GM10248 (cell line): Measurements from ENCODE around the gene CAMTA1.

Experiments used
- CTCF ChIA-PET: fragments of 300-600 bp; sonication (Branson Sonifier 250); formaldehyde crosslinking; extraction: SDS; loops from one replicate; lab custom pipeline; 2021; ENCODE audit warnings: antibody characterized with exemption; lab: Yijun Ruan, JAX
- POLR2A ChIA-PET: fragments of 350-650 bp; sonication (Branson Sonifier 250); formaldehyde crosslinking; extraction: SDS; loops from one replicate; lab custom pipeline; 2020; ENCODE audit warnings: antibody characterized with exemption; lab: Yijun Ruan, JAX
- DNase-seq: peaks from one replicate; pipeline ENCODE4 v3.0.0; 2012; ENCODE audit errors: extremely low spot score
- CTCF ChIP-seq: IDR thresholded peaks from 2 replicates; pipeline ENCODE4 v1.5.1; 2012; ENCODE audit warnings: mild to moderate bottlenecking, low read depth; ENCODE audit errors: extremely low read depth, missing control alignments, control extremely low read depth

CAMTA1 gene

GRCh38 chr1:6982860-6983259 lies 197.6 kb downstream of the CAMTA1 start:
- no peak for TF ChIP-seq CTCF
- DNase-seq, result no peak

GRCh38 chr1:6984536-6984935 lies 199.3 kb downstream of the CAMTA1 start:
- POLR2A ChIA-PET, result no interaction called here
- CTCF ChIA-PET, result no interaction called here
- DNase-seq, result no peak
- TF ChIP-seq CTCF, result no peak

More at GRCh38 chr1:6982860-6983259, 197.6 kb downstream of the CAMTA1 start:
- CTCF ChIA-PET, result no interaction called here
- POLR2A ChIA-PET, result no interaction called here

DNA sequence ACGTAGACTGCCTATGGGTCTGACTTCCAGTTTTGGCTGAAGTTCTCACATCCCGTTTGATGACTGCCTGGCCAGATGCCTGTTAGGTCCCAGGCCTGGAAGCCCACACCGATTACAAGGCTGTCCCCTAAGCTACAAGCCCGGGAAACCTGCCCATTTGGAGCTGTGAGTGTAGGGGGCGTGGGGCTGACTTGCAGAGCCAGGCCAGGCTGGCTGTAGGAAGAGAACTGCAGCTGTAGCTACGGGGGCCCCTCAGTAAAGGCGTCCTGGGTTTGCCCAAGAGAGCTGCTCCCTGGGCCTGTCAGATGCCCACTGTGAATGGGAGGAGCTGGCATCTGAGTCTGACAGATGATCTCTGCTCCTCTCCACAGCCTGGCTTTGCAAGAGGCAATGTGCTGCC lies 199.7 kb downstream of the CAMTA1 start:
- POLR2A ChIA-PET, result no interaction called here
- no peak for TF ChIP-seq CTCF
- DNase-seq, result no peak
- CTCF ChIA-PET, result no interaction called here

DNA sequence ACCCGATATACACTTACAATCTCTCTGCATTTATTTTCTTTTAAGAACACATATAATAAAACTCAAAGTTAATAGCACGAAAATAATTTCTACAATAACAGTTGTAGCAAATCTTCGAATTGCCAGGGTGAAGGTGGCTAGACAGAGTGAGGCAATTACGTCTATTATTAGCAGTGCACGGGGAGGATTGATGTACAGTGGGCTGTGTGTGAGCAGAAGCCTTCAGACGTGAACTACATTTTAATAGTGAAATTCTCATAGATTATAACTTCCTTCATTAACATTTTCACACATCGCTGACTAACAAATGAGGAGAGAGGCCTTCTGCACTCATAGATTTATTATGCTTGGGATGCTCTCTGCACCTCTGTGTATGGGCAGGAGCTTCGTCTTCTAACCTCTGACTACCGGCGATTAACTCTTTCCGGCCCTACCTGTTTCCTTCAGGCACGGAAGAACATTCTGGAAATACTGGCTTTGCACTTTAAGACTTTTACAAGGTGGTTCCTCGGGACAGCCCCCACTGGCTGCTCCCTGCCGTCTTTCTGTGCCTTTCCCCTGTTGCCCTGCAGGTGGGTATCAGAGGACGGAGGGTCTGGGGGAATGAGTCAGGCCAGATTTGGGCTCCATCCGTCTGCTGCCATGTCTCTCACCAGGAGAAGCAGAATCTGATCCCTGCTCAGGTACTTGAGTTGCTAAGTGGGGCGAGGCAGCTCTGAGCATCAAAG lies 200.5 kb downstream of the CAMTA1 start:
- no peak for TF ChIP-seq CTCF
- CTCF ChIA-PET, result no interaction called here
- DNase-seq, result no peak
- POLR2A ChIA-PET, result no interaction called here

DNA sequence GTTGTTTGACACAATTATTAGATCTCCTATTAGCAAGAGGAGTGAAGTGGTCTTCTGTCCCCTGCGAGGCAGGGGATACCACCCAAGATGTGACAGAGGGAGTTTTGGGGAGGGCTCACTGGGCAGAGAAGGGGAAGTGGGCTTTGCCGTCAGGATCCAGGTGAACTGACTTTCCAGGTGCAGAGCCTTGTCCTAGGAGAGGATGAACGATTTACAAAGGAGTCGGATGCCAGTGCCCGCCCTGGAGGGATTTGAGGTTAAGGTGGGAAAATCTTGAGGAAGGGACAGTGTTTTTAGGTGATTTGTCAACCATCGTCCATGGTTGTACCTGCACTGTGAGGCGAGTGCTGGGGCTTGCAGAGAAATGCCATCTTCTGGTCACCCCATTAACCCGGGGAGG lies 201.0 kb downstream of the CAMTA1 start:
- no peak for TF ChIP-seq CTCF
- no peak for DNase-seq
- ChIA-PET POLR2A (no interaction called here), CTCF (no interaction called here)

GRCh38 chr1:6987940-6988339 lies 202.7 kb downstream of the CAMTA1 start:
- CTCF ChIA-PET, result no interaction called here
- DNase-seq, result no peak
- POLR2A ChIA-PET, result no interaction called here
- no peak for TF ChIP-seq CTCF
